DMS153 (cell line): ENCODE measurements around the gene CCT8L2.
"Not testable (repeated sequence)": the region's sequence is repeated elsewhere in the genome, so short reads cannot be mapped to it uniquely, and the experiment has no call there.

Experiments used
- DNase-seq: peaks from one replicate; lab custom pipeline; 2025; lab: John Stamatoyannopoulos, UW

Gene CCT8L2

DNA sequence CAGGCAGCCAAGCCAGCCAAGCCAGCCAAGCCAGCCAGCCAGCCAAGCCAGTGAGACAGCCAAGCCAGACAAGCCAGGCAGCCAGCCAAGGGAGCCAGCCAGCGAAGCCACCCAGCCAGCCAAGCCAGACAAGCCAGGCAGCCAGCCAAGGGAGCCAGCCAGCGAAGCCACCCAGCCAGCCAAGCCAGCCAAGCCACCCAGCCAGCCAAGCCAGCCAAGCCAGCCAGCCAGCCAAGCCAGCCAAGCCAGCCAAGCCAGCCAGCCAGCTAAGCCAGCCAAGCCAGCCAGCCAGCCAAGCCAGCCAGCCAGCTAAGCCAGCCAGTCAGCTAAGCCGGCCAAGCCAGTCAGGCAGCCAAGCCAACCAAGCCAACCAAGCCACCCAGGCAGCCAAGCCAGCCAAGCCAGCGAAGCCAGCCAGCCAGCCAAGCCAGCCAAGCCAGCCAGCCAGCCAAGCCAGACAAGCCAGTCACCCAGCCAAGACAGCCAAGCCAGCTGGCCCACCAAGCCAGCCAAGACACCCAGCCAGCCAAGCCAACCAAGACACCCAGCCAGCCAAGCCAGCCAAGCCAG is 34.1 kb downstream of the CCT8L2 start:
- DNase-seq: not testable (repeated sequence)

DNA sequence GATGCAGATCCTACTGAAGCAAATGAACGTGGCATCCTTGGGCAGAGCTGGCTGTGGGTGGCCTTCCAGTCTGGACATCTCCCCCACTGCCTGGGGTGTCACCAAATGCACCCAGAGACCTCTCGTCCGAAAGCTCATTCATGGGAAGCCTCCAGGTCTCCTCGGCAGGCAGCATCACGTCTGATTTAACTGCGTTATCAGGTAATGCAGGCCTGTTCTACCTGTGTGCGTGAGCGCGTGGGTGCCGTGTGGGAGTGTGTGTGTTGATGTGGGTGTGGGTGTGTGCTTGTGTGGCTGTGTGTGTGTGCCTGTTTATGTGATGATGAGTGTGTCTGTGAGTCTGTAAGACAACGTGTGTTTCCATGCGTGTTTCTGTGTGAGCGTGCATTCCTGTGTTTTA is 35.1 kb downstream of the CCT8L2 start:
- DNase-seq: not testable (repeated sequence)

DNA sequence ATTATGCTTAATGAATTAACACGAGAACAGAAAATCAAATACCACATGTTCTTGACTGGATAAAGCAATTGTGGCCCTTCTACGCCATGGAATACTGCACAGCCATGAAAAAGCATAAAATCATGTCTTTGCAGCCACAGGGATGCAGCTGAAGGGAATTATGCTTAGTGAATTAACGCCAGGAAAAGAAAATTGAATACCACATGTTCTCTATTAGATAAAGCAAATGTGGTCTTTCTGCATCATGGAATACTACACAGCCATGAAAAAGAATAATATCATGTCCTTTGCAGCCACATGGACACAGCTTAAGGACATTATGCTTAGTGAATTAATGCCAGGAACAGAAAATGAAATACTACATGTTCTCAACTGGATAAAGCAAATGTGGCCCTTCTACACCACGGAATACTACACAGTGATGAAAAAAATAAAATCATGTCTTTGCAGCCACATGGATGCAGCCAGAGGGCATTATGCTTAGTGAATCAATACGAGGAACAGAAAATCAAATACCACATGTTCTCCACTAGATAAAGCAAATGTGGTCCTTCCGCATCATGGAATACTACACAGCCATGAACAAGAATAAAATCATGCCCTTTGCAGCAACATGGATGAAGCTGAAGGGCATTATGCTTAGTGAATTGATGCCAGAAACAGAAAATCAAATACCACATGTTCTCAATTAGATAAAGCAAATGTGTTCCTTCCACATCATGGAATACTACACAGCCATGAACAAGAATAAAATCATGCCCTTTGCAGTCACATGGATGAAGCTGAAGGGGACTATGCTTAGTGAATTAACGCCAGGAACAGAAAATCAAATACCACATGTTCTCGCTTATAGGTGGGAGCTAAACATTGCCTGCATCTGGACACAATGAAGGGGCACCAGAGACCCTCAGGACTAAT is 37.3 kb downstream of the CCT8L2 start:
- not testable (repeated sequence) for DNase-seq

DNA sequence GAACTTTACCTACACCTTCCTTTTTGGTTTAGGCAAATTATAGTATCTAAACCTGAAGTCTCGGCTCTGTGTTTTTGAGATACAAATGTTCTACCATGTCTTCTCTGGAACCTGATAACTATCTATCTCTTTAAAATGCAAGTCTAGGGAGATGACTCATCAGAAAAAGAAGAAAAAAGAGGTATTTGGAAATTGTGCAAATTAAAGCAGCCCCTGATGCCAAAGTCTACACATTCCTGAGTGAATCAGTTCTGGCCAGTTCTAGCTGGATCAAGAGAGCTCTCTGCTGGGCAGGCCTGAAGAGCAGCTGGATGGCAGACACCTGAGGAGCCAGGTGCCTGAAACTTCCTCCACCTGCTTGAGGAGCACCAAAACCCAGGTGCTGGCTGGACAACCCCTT is 49.3 kb downstream of the CCT8L2 start:
- DNase-seq: not testable (repeated sequence)
